ENCODE measurements around the gene UBXN4. TPM values are rescaled to one million over a fixed set of nuclear protein-coding genes. Genes with fewer than 3 reads are reported as not detected.
A peak's percentile ranks its signal among the peaks of the same experiment; 100 is the strongest.
"Not testable (repeated sequence)": the region's sequence is repeated elsewhere in the genome, so short reads cannot be mapped to it uniquely, and the experiment has no call there.

Gene UBXN4
- total RNA-seq, 4 donors from 2014 or later = 60.2 to 102 (median 78.3) TPM

- DNase-seq = no peak
- Histone ChIP-seq H3K4me1 (no peaks in the 10 kb centered on the region), H3K9me3 (no peaks in the 10 kb centered on the region), H3K36me3 (no peaks in the 10 kb centered on the region), H3K27ac (no peak overlapping the region), H3K27me3 (no peaks in the 10 kb centered on the region), H3K4me3 (no peak overlapping the region)
- no peak for TF ChIP-seq POLR2A (IDR thresholded peaks at IDR 0.05)
- no peak for TF ChIP-seq CTCF (IDR thresholded peaks at IDR 0.05)
These were observed 33.5 kb upstream of the UBXN4 start for GRCh38 chr2:135708159-135708558.

DNA sequence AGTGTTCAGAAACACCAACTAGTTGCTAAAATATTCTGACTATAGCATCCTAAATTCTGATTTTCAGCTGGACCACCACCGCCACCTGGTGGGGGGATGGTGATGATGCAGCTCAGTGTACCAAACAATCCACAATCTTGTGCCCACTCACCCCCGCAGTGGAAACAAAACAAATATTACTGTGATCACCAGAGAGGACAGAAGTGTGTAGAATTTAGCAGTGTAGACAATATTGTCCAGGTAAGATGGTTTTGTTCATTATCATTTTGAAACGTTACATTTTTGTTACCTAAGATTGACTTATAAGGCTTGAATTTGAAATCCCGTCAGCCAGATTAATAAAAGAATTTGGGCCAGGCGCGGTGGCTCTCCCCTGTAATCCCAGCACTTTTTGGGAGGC is 31.7 kb upstream of the UBXN4 start:
- Histone ChIP-seq H3K4me3 (no peak overlapping the region), H3K27me3 (no peaks in the 10 kb centered on the region), H3K9me3 (no peaks in the 10 kb centered on the region), H3K27ac (no peak overlapping the region), H3K4me1 (no peaks in the 10 kb centered on the region), H3K36me3 (no peaks in the 10 kb centered on the region)
- peak; percentile 75 to 90 (median 82) for TF ChIP-seq CTCF (IDR thresholded peaks at IDR 0.05)
- TF ChIP-seq POLR2A (IDR thresholded peaks at IDR 0.05) = no peak
- peak; percentile 46 to 83 (median 66) for DNase-seq

DNA sequence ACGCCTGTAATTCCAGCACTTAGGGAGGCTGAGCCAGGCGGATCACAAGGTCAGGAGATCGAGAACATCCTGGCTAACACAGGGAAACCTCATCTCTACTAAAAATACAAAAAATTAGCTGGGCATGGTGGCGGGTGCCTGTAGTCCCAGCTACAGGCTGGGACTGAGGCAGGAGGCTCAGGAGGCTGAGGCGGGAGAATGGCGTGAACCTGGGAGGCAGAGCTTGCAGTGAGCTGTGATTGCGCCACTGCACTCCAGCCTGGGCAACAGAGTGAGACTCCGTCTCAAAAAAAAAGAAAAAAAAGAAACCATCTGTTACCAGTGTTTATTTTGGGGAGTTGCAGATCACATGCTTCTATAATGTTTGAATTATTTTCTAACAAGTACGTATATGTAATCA is 26.6 kb upstream of the UBXN4 start:
- not testable (repeated sequence) for H3K4me1 ChIP-seq, H3K4me3 ChIP-seq, H3K9me3 ChIP-seq, DNase-seq, H3K27me3 ChIP-seq, H3K27ac ChIP-seq
- peaks cover 0 to 25% (median 0%) of the 10 kb centered on the region in 3 donors for H3K36me3 ChIP-seq

- Histone ChIP-seq H3K9me3 (no peaks in the 10 kb centered on the region), H3K27me3 (no peaks in the 10 kb centered on the region), H3K36me3 (peaks cover 0 to 9% (median 0%) of the 10 kb centered on the region in 3 donors), H3K27ac (no peak overlapping the region), H3K4me1 (no peaks in the 10 kb centered on the region), H3K4me3 (no peak overlapping the region)
- TF ChIP-seq CTCF (IDR thresholded peaks at IDR 0.05) (no peak), POLR2A (IDR thresholded peaks at IDR 0.05) (no peak)
- DNase-seq = no peak
These were observed 13.5 kb upstream of the UBXN4 start for GRCh38 chr2:135728064-135728743.

- H3K4me3 ChIP-seq = no peak overlapping the region
- H3K4me1 ChIP-seq = no peaks in the 10 kb centered on the region
- no peak overlapping the region for H3K27ac ChIP-seq
- no peak for DNase-seq
- no peaks in the 10 kb centered on the region for H3K9me3 ChIP-seq
- no peaks in the 10 kb centered on the region for H3K27me3 ChIP-seq
- H3K36me3 ChIP-seq = no peaks in the 10 kb centered on the region
- TF ChIP-seq CTCF (IDR thresholded peaks at IDR 0.05) = no peak
- TF ChIP-seq POLR2A (IDR thresholded peaks at IDR 0.05) = no peak
These were observed 9.1 kb upstream of the UBXN4 start for GRCh38 chr2:135732561-135732960.

GRCh38 chr2:135733045-135733444 is 8.6 kb upstream of the UBXN4 start:
- TF ChIP-seq CTCF (IDR thresholded peaks at IDR 0.05) = no peak
- TF ChIP-seq POLR2A (IDR thresholded peaks at IDR 0.05) = no peak
- no peaks in the 10 kb centered on the region for H3K9me3 ChIP-seq
- no peak overlapping the region for H3K27ac ChIP-seq
- DNase-seq = no peak
- no peak overlapping the region for H3K4me3 ChIP-seq
- no peaks in the 10 kb centered on the region for H3K4me1 ChIP-seq
- H3K36me3 ChIP-seq = no peaks in the 10 kb centered on the region
- H3K27me3 ChIP-seq = no peaks in the 10 kb centered on the region

Measured in Peyer's patch (tissue), 4 donors.